ENCODE data around the gene HMCN1.

DNA sequence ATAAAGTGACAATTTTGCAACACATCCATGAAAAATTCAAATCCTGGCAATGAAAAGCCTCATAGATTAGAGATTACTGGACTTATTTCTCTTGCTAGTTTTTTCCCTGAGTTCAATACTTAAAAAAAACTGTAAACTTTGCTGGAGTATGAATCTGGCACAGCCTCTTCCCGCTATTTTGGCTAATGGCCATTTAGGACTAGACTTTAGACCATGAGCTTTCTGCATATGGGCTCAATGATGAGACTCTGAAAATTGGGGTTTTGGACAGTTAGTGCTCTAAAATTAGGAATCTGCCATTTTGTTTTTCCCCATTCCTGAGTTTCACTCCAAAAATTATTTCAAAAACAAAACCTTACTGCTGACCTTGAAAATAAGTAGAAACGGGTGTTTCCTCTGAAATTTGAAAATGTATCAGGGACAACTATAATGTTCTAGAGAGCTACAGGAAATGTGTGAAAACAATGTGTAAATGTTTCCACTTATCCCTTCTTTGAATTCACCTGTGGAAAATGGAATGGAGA is 137.5 kb downstream of the HMCN1 start:
- TF ChIP-seq TAF1 (IDR thresholded peaks at IDR 0.05; ENCODE audit: borderline replicate concordance, insufficient read depth, low read length): no peak
- TF ChIP-seq POLR2AphosphoS5 (IDR thresholded peaks at IDR 0.05; ENCODE audit: low read depth, low read length): no peak
- TF ChIP-seq, protein P1, sequence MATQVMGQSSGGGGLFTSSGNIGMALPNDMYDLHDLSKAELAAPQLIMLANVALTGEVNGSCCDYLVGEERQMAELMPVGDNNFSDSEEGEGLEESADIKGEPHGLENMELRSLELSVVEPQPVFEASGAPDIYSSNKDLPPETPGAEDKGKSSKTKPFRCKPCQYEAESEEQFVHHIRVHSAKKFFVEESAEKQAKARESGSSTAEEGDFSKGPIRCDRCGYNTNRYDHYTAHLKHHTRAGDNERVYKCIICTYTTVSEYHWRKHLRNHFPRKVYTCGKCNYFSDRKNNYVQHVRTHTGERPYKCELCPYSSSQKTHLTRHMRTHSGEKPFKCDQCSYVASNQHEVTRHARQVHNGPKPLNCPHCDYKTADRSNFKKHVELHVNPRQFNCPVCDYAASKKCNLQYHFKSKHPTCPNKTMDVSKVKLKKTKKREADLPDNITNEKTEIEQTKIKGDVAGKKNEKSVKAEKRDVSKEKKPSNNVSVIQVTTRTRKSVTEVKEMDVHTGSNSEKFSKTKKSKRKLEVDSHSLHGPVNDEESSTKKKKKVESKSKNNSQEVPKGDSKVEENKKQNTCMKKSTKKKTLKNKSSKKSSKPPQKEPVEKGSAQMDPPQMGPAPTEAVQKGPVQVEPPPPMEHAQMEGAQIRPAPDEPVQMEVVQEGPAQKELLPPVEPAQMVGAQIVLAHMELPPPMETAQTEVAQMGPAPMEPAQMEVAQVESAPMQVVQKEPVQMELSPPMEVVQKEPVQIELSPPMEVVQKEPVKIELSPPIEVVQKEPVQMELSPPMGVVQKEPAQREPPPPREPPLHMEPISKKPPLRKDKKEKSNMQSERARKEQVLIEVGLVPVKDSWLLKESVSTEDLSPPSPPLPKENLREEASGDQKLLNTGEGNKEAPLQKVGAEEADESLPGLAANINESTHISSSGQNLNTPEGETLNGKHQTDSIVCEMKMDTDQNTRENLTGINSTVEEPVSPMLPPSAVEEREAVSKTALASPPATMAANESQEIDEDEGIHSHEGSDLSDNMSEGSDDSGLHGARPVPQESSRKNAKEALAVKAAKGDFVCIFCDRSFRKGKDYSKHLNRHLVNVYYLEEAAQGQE (IDR thresholded peaks at IDR 0.05; ENCODE audit: insufficient read depth in 1 of 2, low read depth in 2 of 2, low read length in 2 of 2): no peak
- TF ChIP-seq SIN3A (IDR thresholded peaks at IDR 0.05; ENCODE audit: borderline replicate concordance, insufficient read depth, low read length): no peak
